Measurements from ENCODE around the gene PRDM16.

The PRDM16 gene

GRCh38 chr1:3033040-3033789 is 35.8 kb upstream of the PRDM16 start:
- no peak for TF ChIP-seq CTCF (IDR thresholded peaks at IDR 0.05; ENCODE audit: low read depth, low read length, missing control alignments)
- DNase-seq (ENCODE audit: low read depth), result no peak
- H3K4me3 ChIP-seq (ENCODE audit: low read depth, low read length), result no peak overlapping the region

- TF ChIP-seq CTCF (IDR thresholded peaks at IDR 0.05; ENCODE audit: low read depth, low read length, missing control alignments), result no peak
- no peak for DNase-seq (ENCODE audit: low read depth)
- no peak overlapping the region for H3K4me3 ChIP-seq (ENCODE audit: low read depth, low read length)
These were observed 35.3 kb upstream of the PRDM16 start for GRCh38 chr1:3033790-3034090.

GRCh38 chr1:3034162-3034561 is 34.8 kb upstream of the PRDM16 start:
- TF ChIP-seq CTCF (IDR thresholded peaks at IDR 0.05; ENCODE audit: low read depth, low read length, missing control alignments), result no peak
- no peak for DNase-seq (ENCODE audit: low read depth)
- H3K4me3 ChIP-seq (ENCODE audit: low read depth, low read length), result no peak overlapping the region

- no peak for DNase-seq (ENCODE audit: low read depth)
- no peak overlapping the region for H3K4me3 ChIP-seq (ENCODE audit: low read depth, low read length)
- TF ChIP-seq CTCF (IDR thresholded peaks at IDR 0.05; ENCODE audit: low read depth, low read length, missing control alignments), result no peak
These were observed 34.1 kb upstream of the PRDM16 start for GRCh38 chr1:3034728-3035562.

- no peak overlapping the region for H3K4me3 ChIP-seq (ENCODE audit: low read depth, low read length)
- TF ChIP-seq CTCF (IDR thresholded peaks at IDR 0.05; ENCODE audit: low read depth, low read length, missing control alignments), result no peak
- no peak for DNase-seq (ENCODE audit: low read depth)
These were observed 33.2 kb upstream of the PRDM16 start for GRCh38 chr1:3035563-3036446.

GRCh38 chr1:3036447-3037280 is 32.3 kb upstream of the PRDM16 start:
- DNase-seq (ENCODE audit: low read depth), result no peak
- TF ChIP-seq CTCF (IDR thresholded peaks at IDR 0.05; ENCODE audit: low read depth, low read length, missing control alignments), result no peak
- no peak overlapping the region for H3K4me3 ChIP-seq (ENCODE audit: low read depth, low read length)
